HG02981 (cell line): ENCODE measurements around the gene ZG16B.
A peak's percentile ranks its signal among the peaks of the same experiment; 100 is the strongest.

ENCODE experiments used
- ATAC-seq: cut with Tn5 transposase; IDR thresholded peaks from one replicate; pipeline ENCODE4 v1.9.1; 2021; ENCODE audit warnings: mild to moderate bottlenecking, moderate library complexity; ENCODE audit not compliant: unreplicated experiment

The ZG16B gene

DNA sequence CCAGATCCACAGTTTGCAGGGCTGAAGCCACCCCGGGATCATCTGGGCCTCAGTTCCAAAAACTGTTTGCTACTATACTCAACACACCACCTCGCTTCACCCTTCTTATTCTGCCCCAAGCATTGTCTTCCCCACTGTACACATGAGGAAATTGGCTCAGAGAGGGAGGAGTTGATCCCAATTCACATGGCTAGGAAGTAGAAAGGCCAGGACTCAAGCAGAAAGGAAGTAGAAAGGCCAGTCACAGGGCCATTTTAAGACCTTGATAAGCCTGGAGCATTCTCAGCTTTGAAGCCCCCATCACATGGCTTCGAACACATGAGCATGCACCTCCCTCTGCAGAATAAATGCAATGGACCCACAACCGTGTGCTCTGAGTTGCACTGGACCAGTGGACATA lies 35.5 kb downstream of the ZG16B start:
- ATAC-seq: no peak

DNA sequence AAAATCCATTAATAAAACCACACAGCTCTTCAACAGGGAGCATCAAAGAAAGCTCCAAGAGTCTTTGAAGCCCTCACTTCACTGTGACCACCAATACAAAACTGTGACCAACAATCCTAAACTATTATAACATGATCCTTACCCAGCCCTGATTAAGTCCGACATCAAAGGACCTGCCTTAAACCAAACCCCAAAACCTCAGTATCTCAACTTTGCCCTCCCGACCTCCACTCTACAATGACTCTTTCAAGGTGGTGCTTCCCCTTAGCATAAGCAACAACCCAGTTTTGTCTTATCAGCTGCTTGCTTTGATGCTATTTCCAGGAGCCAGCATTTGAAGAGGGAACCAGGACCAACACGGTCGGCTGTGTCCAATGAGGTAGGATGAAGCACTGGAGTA lies 36.3 kb downstream of the ZG16B start:
- no peak for ATAC-seq

DNA sequence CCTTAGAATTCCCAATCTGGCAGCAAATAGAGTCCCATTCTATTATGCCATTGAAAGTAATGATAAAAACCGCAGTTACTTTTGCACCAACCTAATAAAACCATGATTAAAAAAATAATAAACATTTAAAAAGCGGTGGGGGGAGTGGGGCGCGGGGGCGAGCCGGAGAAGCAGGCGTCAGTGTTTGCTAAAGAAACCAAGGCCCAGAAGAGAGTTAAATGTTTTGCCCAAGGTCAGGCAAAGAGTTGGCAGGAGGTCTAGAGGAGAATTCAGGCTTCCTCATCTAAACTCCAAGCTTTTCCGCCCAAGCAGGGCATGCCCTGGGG lies 37.5 kb downstream of the ZG16B start:
- no peak for ATAC-seq

DNA sequence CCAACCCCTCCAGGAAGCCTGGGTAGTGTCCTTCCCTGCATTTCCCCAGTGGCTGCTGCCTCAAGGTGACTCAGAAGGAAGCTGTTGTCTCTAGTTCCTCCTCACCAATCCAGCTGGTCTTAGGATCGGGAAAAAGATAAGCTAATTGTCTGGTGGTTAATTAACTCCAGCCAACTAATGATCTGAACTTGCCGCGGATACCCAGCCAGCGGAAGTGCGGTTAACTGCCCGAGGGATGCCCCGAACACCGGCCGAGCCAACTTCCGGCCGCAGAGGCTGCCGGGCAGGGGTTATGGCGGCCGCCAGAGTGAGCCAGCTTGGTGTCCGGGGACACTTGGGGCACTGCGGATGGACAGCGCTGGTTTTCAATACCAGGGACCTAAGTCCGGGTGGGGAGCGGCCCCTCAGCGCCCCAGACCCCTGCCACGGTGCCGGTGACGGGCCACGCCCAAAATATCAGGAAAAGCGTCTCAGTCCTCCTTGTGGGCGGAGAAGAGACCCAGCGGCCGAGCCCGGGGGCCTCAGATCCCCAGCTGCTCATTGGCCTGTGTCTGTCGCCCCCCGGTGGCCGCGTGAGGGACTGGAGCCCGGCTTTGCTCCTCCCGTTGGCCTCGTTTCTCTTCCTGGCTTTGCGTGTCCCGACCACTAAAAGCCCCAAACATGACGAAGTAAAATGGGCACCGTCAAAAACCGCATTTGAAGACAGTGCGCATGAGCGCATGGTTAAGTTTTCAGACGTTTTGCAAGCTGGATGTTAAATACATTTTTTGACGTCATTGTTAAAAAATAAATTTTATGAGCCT lies 38.1 kb downstream of the ZG16B start:
- peak; percentile 86 for ATAC-seq

DNA sequence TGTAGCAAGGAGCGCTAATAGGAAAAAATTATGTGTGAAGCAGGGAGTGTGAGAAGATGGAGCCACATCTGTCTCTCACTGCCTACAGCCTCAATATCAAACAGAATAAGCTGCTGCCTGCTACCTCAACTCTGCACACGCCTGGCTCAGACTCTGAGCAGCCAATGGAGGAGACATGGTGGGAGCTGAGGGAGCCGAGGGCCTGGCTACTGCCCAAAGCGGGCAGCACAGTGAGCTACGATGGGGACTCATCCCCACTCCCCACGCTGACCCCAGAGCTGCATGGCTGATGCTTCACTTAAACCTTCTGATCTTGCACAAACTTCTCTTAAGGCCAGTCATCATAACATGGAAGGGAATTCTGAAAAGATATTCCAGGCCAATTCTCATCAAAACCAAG lies 41.8 kb downstream of the ZG16B start:
- ATAC-seq: no peak

DNA sequence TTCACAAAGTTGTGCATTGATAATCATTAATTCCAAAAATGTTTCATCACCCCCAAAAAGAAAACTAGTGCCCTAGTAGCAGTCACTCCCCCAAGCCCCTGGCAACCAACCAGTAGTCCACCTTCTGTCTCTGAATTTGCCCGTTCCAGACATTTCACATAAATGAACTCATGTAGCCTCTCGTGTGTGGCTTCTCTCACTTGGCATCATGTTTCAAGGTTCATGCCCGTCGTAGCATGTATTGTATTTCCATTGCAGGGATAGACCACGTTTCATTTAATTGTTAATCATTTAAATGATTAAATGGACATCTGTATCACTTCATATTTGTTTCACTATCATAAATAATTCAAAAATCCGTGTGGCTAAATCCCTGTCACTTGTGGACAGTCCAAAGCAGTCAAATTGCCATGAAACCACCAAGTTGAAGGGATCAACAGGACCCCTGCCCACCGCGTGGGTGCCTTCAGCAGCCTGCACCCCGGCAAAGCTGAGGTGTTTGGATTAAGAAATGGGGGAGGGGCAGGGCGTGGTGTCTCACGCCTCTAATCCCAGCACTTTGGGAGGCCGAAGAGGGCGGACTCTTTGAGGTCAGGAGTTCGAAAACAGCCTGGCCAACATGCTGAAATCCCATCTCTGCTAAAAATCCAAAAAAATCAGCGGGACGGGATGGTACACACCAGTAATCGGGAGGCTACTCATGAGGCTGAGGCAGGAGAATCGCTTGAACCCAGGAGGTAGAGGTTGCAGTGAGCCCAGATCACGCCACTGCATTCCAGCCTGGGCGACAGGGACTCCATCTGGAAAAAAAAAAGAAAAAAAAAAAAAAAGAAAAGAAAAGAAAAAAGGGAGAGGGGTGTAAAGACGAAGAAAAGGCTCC lies 44.2 kb downstream of the ZG16B start:
- ATAC-seq: no peak

DNA sequence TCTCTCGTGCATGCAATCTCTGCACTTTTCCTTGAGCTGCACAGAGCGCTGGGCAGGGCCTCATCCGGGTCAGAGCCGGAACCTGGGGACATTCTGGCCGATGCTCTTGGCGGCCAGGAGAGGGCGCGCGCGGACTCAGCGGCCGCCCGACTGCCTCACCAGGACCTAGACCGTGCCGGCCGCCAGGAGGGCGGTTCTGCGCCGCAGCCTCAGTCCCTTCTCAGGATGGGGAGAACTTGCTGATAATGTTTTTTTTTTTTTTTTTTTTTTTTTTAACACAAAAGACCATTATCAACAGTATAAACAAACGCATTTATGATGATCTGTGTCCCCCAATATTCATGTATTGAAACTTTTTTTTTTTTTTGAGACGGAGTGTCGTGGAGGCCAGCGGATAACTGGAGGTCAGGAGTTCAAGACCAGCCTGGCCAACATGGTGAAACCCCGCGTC lies 44.8 kb downstream of the ZG16B start:
- ATAC-seq: peak; percentile 68

DNA sequence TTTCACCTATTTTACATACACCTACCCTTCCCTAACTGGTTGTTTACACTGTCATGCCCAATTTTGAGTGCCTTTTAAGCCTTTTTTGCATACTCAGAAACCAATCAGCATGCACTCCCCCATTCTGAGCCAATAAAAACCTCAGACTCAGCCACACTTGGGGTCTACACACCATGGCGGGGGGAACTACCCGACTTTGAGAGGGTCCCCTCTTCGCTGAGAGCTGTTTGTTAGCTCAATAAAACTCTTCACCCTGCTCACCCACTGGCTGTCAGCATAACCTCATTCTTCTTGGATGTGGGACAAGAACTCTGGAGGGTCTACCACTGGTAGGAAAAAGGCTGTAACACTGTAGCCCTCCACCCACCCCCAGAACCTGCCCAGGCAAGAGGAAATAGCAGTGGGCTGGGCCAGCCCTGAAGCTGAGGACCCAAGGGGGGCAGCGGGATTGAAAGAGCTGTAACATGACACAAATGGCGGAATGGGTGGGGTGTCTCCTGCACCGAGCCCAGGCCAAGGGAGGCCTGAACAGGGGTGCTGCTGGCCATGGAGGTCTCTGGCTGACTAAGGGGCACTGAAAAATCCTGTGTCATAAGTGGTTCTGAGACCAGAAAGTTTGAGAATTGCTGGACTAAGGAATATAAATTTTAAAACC lies 49.9 kb downstream of the ZG16B start:
- no peak for ATAC-seq
